ENCODE data around the gene GRIK1.

GRIK1 gene

GRCh38 chr21:29523646-29524045 lies 416.1 kb downstream of the GRIK1 start:
- Histone ChIP-seq H3K4me3 (ENCODE audit: low read length in 2 of 2) (no peak overlapping the region), H2BK15ac (ENCODE audit: low read length) (no peak overlapping the region), H3K36me3 (replicated peaks in 1 of 2; ENCODE audit: control insufficient read depth in 2 of 2, insufficient read depth in 2 of 2, low read length in 2 of 2) (no peaks in the 10 kb centered on the region), H4K8ac (ENCODE audit: low read depth, low read length) (no peak overlapping the region), H3K23ac (ENCODE audit: low read depth, low read length, poor library complexity) (no peak overlapping the region), H2AK5ac (ENCODE audit: low read depth, low read length) (no peak overlapping the region), H3K27ac (replicated peaks; ENCODE audit: low read length) (no peak overlapping the region), H3K27me3 (ENCODE audit: control insufficient read depth in 3 of 3, insufficient read depth in 3 of 3, low read depth in 1 of 3, low read length in 3 of 3) (no peaks in the 10 kb centered on the region), H3K4me2 (ENCODE audit: insufficient read depth, low read length, poor library complexity, severe bottlenecking) (no peak overlapping the region), H2BK120ac (ENCODE audit: low read depth, low read length) (no peak overlapping the region), H3K4ac (ENCODE audit: low read length) (no peak overlapping the region), H3K4me1 (ENCODE audit: control insufficient read depth in 2 of 2, insufficient read depth in 1 of 2, low read depth in 1 of 2, low read length in 2 of 2) (no peaks in the 10 kb centered on the region), H3K9me3 (replicated peaks in 1 of 2; ENCODE audit: control insufficient read depth in 2 of 2, insufficient read depth in 1 of 2, low read depth in 1 of 2, low read length in 2 of 2) (peaks cover 8 to 21% of the 10 kb centered on the region in 2 donors), H3K79me1 (ENCODE audit: low read depth, low read length) (no peaks in the 10 kb centered on the region), H3K18ac (ENCODE audit: low read length) (no peak overlapping the region), H3K9ac (ENCODE audit: low read depth, low read length, poor library complexity) (no peak overlapping the region), H2BK12ac (ENCODE audit: low read length) (no peak overlapping the region), H4K91ac (ENCODE audit: low read depth, low read length, poor library complexity) (no peak overlapping the region), H3K14ac (ENCODE audit: low read length) (no peak overlapping the region), H2AFZ (ENCODE audit: low read length) (no peak overlapping the region), H2BK5ac (ENCODE audit: low read length) (no peak overlapping the region)
- no CpG with 5 or more reads among the region's 1 CpG for WGBS, 2 donors (ENCODE audit: extremely low coverage in 2 of 2, insufficient read length in 2 of 2, insufficient replicate concordance in 1 of 2)
- DNase-seq (ENCODE audit: low spot score) = no peak

- peaks cover 6 to 15% of the 10 kb centered on the region in 2 donors for H3K9me3 ChIP-seq (replicated peaks in 1 of 2; ENCODE audit: control insufficient read depth in 2 of 2, insufficient read depth in 1 of 2, low read depth in 1 of 2, low read length in 2 of 2)
- H3K4me2 ChIP-seq (ENCODE audit: insufficient read depth, low read length, poor library complexity, severe bottlenecking) = no peak overlapping the region
- no peak overlapping the region for H3K4me3 ChIP-seq (ENCODE audit: low read length in 2 of 2)
- H3K79me1 ChIP-seq (ENCODE audit: low read depth, low read length) = no peaks in the 10 kb centered on the region
- H2BK120ac ChIP-seq (ENCODE audit: low read depth, low read length) = no peak overlapping the region
- H2BK15ac ChIP-seq (ENCODE audit: low read length) = no peak overlapping the region
- H2BK12ac ChIP-seq (ENCODE audit: low read length) = no peak overlapping the region
- H3K18ac ChIP-seq (ENCODE audit: low read length) = no peak overlapping the region
- DNase-seq (ENCODE audit: low spot score) = no peak
- H2BK5ac ChIP-seq (ENCODE audit: low read length) = no peak overlapping the region
- H3K27me3 ChIP-seq (ENCODE audit: control insufficient read depth in 3 of 3, insufficient read depth in 3 of 3, low read depth in 1 of 3, low read length in 3 of 3) = no peaks in the 10 kb centered on the region
- no peak overlapping the region for H3K14ac ChIP-seq (ENCODE audit: low read length)
- no peak overlapping the region for H2AFZ ChIP-seq (ENCODE audit: low read length)
- no CpG with 5 or more reads among the region's 1 CpG for WGBS, 2 donors (ENCODE audit: extremely low coverage in 2 of 2, insufficient read length in 2 of 2, insufficient replicate concordance in 1 of 2)
- no peaks in the 10 kb centered on the region for H3K4me1 ChIP-seq (ENCODE audit: control insufficient read depth in 2 of 2, insufficient read depth in 1 of 2, low read depth in 1 of 2, low read length in 2 of 2)
- H3K9ac ChIP-seq (ENCODE audit: low read depth, low read length, poor library complexity) = no peak overlapping the region
- no peak overlapping the region for H4K8ac ChIP-seq (ENCODE audit: low read depth, low read length)
- no peak overlapping the region for H3K23ac ChIP-seq (ENCODE audit: low read depth, low read length, poor library complexity)
- no peak overlapping the region for H4K91ac ChIP-seq (ENCODE audit: low read depth, low read length, poor library complexity)
- no peak overlapping the region for H3K4ac ChIP-seq (ENCODE audit: low read length)
- no peak overlapping the region for H2AK5ac ChIP-seq (ENCODE audit: low read depth, low read length)
- no peak overlapping the region for H3K27ac ChIP-seq (replicated peaks; ENCODE audit: low read length)
- H3K36me3 ChIP-seq (replicated peaks in 1 of 2; ENCODE audit: control insufficient read depth in 2 of 2, insufficient read depth in 2 of 2, low read length in 2 of 2) = no peaks in the 10 kb centered on the region
Measured at GRCh38 chr21:29521872-29522271, 417.9 kb downstream of the GRIK1 start.

- no CpG with 5 or more reads among the region's 3 CpGs for WGBS, 2 donors (ENCODE audit: extremely low coverage in 2 of 2, insufficient read length in 2 of 2, insufficient replicate concordance in 1 of 2)
Measured at GRCh38 chr21:29520171-29520570, 419.6 kb downstream of the GRIK1 start.

GRCh38 chr21:29514652-29515247 lies 425.0 kb downstream of the GRIK1 start:
- no peak for DNase-seq (ENCODE audit: low spot score)
- H3K27me3 ChIP-seq (ENCODE audit: control insufficient read depth in 3 of 3, insufficient read depth in 3 of 3, low read depth in 1 of 3, low read length in 3 of 3) = no peaks in the 10 kb centered on the region
- no peak overlapping the region for H2BK5ac ChIP-seq (ENCODE audit: low read length)
- H3K79me1 ChIP-seq (ENCODE audit: low read depth, low read length) = no peaks in the 10 kb centered on the region
- H3K27ac ChIP-seq (replicated peaks; ENCODE audit: low read length) = no peak overlapping the region
- no peak overlapping the region for H4K8ac ChIP-seq (ENCODE audit: low read depth, low read length)
- no peak overlapping the region for H3K9ac ChIP-seq (ENCODE audit: low read depth, low read length, poor library complexity)
- H3K4ac ChIP-seq (ENCODE audit: low read length) = no peak overlapping the region
- H3K23ac ChIP-seq (ENCODE audit: low read depth, low read length, poor library complexity) = no peak overlapping the region
- no peak overlapping the region for H2AK5ac ChIP-seq (ENCODE audit: low read depth, low read length)
- peaks cover 0 to 13% of the 10 kb centered on the region in 2 donors for H3K9me3 ChIP-seq (replicated peaks in 1 of 2; ENCODE audit: control insufficient read depth in 2 of 2, insufficient read depth in 1 of 2, low read depth in 1 of 2, low read length in 2 of 2)
- no peak overlapping the region for H2BK15ac ChIP-seq (ENCODE audit: low read length)
- H2AFZ ChIP-seq (ENCODE audit: low read length) = no peak overlapping the region
- H2BK120ac ChIP-seq (ENCODE audit: low read depth, low read length) = no peak overlapping the region
- H2BK12ac ChIP-seq (ENCODE audit: low read length) = no peak overlapping the region
- WGBS, 2 donors (ENCODE audit: extremely low coverage in 2 of 2, insufficient read length in 2 of 2, insufficient replicate concordance in 1 of 2) = no CpG with 5 or more reads among the region's 2 CpGs
- H3K4me2 ChIP-seq (ENCODE audit: insufficient read depth, low read length, poor library complexity, severe bottlenecking) = no peak overlapping the region
- no peaks in the 10 kb centered on the region for H3K4me1 ChIP-seq (ENCODE audit: control insufficient read depth in 2 of 2, insufficient read depth in 1 of 2, low read depth in 1 of 2, low read length in 2 of 2)
- no peak overlapping the region for H3K18ac ChIP-seq (ENCODE audit: low read length)
- H3K14ac ChIP-seq (ENCODE audit: low read length) = no peak overlapping the region
- no peak overlapping the region for H3K4me3 ChIP-seq (ENCODE audit: low read length in 2 of 2)
- no peaks in the 10 kb centered on the region for H3K36me3 ChIP-seq (replicated peaks in 1 of 2; ENCODE audit: control insufficient read depth in 2 of 2, insufficient read depth in 2 of 2, low read length in 2 of 2)
- no peak overlapping the region for H4K91ac ChIP-seq (ENCODE audit: low read depth, low read length, poor library complexity)

More at GRCh38 chr21:29520171-29520570, 419.6 kb downstream of the GRIK1 start:
- Histone ChIP-seq H3K4me2 (ENCODE audit: insufficient read depth, low read length, poor library complexity, severe bottlenecking) (no peak overlapping the region), H3K4ac (ENCODE audit: low read length) (no peak overlapping the region), H3K9me3 (replicated peaks in 1 of 2; ENCODE audit: control insufficient read depth in 2 of 2, insufficient read depth in 1 of 2, low read depth in 1 of 2, low read length in 2 of 2) (no peaks in the 10 kb centered on the region), H3K36me3 (replicated peaks in 1 of 2; ENCODE audit: control insufficient read depth in 2 of 2, insufficient read depth in 2 of 2, low read length in 2 of 2) (no peaks in the 10 kb centered on the region), H3K27me3 (ENCODE audit: control insufficient read depth in 3 of 3, insufficient read depth in 3 of 3, low read depth in 1 of 3, low read length in 3 of 3) (no peaks in the 10 kb centered on the region), H3K18ac (ENCODE audit: low read length) (no peak overlapping the region), H2BK120ac (ENCODE audit: low read depth, low read length) (no peak overlapping the region), H2BK5ac (ENCODE audit: low read length) (no peak overlapping the region), H3K79me1 (ENCODE audit: low read depth, low read length) (no peaks in the 10 kb centered on the region), H2BK12ac (ENCODE audit: low read length) (no peak overlapping the region), H3K9ac (ENCODE audit: low read depth, low read length, poor library complexity) (no peak overlapping the region), H3K27ac (replicated peaks; ENCODE audit: low read length) (no peak overlapping the region), H4K8ac (ENCODE audit: low read depth, low read length) (no peak overlapping the region), H3K14ac (ENCODE audit: low read length) (no peak overlapping the region), H2BK15ac (ENCODE audit: low read length) (no peak overlapping the region), H3K4me3 (ENCODE audit: low read length in 2 of 2) (no peak overlapping the region), H3K23ac (ENCODE audit: low read depth, low read length, poor library complexity) (no peak overlapping the region), H2AFZ (ENCODE audit: low read length) (no peak overlapping the region), H2AK5ac (ENCODE audit: low read depth, low read length) (no peak overlapping the region), H3K4me1 (ENCODE audit: control insufficient read depth in 2 of 2, insufficient read depth in 1 of 2, low read depth in 1 of 2, low read length in 2 of 2) (no peaks in the 10 kb centered on the region), H4K91ac (ENCODE audit: low read depth, low read length, poor library complexity) (no peak overlapping the region)
- no peak for DNase-seq (ENCODE audit: low spot score)

All from neuronal stem cell (in vitro differentiated cells).